Activated gamma-delta T cell (primary cell): ENCODE measurements around the gene BMERB1.
A peak's percentile ranks its signal among the peaks of the same experiment; 100 is the strongest.
"Not testable (repeated sequence)": the region's sequence is repeated elsewhere in the genome, so short reads cannot be mapped to it uniquely, and the experiment has no call there.

Experiments used
- DNase-seq: peaks from one replicate; lab custom pipeline; 2025; lab: John Stamatoyannopoulos, UW

BMERB1 gene

DNA sequence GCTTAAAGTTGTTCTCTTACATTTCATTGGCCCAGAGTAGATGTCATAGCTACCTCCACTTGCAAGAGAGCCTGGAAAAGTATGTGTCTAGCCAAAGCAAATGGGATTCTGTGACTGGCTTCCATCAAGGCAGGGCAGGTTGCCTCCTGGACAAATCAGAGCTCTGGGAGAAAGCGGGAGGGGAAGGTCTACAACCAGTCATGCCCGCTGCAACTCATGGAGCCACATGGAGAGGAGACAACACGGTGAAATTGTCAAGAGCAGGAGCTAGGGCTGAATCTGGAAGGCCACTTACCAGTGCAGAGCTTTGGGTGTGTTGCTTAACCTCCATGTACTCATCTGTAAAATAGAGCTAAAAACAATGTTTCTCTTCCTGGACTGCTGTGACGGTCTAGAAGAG is 124.8 kb downstream of the BMERB1 start:
- DNase-seq: no peak

DNA sequence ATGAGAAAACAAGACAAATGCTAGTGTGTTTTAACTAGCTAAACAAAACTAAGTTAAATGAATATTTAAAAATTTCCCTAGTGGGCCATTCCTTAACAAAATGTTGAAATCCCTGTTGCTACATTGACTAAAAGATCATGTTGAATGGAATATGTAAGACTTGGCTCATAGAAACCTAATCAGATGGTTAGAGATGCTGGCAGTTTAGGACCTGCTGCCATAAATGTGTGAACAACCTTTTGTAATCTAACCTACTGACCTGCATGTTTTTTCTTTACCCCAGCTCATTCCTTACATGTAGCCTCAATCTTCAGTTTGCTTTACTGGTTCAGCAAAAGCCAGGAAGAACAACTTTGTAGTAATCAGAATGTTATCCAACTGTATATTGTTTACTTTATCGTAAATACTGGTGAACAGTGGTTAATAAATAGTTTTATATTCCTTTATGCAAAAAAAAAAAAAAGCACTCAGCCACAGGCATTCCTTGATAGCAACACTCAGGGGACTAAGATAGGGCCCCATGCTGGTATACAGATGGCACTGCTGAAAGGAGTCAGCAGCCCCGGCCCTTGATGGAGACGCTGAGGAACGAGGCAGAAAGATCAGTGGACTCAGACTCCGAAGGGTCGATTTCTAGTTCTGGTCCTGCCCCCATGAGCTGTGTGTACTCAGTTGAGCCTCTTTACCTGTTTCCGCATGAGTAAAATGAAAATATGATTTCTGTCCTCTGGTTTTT is 130.4 kb downstream of the BMERB1 start:
- DNase-seq: no peak

DNA sequence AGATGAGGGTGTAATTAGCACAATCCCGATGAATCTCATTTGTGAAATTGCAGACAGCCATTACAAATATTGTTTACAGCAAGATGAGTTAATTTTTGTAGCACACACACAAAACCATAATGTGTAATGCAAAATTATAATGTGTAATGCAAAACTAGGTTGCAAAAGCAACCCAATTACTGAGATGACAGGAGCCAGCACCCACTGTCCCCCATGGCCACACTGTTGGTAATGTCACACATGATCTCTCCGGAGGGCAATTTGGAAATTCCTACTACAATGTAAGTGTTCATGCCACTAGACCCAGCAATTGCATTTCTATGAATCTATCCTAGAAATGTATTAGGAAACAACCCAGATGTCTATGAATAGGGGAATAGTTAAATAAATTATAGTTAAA is 131.7 kb downstream of the BMERB1 start:
- DNase-seq: no peak

DNA sequence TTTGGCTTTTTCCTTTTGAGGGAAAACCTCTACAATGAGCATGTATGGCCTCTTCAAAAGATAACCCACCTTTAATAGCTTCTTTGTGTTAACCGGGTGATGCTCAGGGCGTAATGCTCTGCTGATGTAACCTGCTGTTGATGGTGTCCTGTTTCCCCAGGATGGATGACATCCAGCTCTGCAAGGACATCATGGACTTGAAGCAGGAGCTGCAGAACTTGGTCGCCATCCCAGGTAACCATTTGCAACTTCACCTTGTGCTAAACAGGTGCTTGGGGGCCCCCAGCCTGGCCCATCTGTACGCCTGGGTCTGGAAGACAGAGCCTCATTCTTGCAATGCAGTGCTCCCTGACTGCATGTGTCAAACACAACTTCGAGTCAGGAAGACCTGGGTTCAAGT is 133.4 kb downstream of the BMERB1 start:
- no peak for DNase-seq

DNA sequence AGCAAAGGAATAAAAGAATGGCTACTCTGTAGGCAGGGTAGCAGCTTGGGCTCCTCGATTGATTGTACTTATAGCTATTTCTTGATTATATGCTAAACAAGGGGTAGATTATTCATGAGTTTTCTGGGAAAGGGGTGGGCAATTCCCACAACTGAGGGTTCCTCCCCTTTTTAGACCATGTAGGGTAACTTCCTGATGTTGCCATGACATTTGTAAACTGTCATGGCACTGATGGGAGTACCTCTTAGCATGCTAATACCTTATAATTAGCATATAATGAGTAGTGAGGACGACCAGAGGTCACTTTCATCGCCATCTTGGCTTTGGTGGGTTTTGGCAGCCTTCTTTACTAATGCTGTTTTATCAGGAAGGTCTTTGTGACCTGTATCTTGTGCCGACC is 136.3 kb downstream of the BMERB1 start:
- DNase-seq: not testable (repeated sequence)

GRCh38 chr16:15571557-15571956 is 137.2 kb downstream of the BMERB1 start:
- DNase-seq: no peak

DNA sequence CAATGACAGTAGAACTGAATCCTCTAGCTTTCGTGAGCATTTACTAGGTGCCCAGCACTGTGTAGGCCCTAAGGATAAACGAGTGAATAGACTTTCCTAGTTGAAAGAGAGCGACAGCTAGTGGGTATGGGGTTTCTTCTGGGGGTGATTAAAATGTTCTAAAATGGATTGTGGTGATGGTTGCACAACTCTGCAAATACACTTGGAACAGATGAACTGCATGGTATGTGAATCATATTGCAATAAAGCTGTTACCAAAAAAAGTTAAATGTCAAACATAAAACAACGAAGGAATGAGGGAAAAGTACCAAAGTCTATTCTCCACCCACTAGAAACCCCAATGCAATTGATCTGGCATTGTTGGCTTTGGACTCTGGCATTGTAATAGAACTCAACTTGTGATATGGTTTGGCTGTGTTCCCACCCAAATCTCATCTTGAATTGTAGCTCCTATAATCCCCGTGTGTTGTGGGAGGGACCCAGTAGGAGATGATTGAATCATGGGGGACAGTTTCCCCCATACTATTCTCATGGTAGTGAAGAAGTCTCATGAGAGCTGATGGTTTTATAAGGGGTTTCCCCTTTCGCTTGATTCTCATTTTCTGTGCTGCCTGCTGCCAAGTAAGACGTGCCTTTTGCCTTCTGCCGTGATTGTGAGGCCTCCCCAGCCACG is 138.1 kb downstream of the BMERB1 start:
- DNase-seq: no peak

GRCh38 chr16:15573274-15573895 is 139.0 kb downstream of the BMERB1 start:
- DNase-seq: no peak

- not testable (repeated sequence) for DNase-seq
These were observed 139.7 kb downstream of the BMERB1 start for GRCh38 chr16:15573896-15574613.

- DNase-seq: no peak
These were observed 140.2 kb downstream of the BMERB1 start for GRCh38 chr16:15574614-15574948.

- DNase-seq: no peak
These were observed 141.1 kb downstream of the BMERB1 start for GRCh38 chr16:15575293-15576049.

DNA sequence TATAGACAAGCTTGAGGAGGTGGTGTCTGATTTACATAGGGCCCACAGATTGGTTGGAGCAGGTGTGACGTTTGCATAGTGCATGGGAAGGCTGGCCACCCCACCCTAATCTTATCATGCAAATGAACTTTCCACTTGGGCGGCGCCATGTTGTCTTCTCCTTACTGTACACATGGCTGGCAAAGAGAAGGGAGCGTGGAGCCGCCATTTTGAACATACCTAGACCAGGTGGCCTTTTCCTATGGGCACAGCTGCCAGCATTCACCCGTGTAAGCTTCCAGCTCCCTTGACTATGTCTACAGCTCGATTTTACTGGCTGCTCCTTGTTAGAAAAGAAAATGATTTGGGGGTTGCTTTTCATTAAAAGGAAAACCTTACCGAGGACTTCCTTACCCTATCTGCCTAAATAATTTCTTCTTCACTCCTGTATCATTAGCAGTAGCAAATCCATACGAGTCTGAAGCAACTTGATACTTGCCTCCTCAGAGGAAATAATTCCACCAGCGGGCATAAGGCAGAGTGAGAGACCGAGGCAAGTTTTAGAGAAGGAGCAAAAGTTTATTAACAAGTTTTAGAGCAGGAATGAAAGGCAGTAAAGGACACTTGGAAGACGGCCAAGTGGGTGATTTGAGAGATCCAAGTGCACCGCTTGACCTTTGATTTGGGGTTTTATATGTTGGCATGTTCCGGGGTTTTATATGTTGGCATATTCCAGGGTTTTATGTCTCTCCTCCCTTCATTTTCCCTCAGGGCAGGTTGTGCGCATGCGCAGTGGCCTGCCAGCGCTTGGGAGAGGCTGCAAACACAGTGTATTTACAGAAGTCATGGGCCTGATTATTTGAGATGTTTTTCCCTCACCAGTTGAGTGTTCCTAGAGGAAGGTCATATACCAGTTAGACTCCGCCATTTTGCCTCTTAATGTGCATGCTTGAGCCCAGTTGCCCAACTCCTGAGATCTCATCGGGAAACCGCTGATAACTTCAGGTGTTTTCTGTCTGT is 142.9 kb downstream of the BMERB1 start:
- no peak for DNase-seq

- DNase-seq: no peak
These were observed 144.4 kb downstream of the BMERB1 start for GRCh38 chr16:15578824-15579223.

GRCh38 chr16:15581127-15581815 is 146.9 kb downstream of the BMERB1 start:
- DNase-seq: no peak

GRCh38 chr16:15583526-15583925 is 149.1 kb downstream of the BMERB1 start:
- DNase-seq: no peak

GRCh38 chr16:15585956-15586355 is 151.6 kb downstream of the BMERB1 start:
- DNase-seq: no peak

- DNase-seq: no peak
These were observed 152.3 kb downstream of the BMERB1 start for GRCh38 chr16:15586716-15587115.

DNA sequence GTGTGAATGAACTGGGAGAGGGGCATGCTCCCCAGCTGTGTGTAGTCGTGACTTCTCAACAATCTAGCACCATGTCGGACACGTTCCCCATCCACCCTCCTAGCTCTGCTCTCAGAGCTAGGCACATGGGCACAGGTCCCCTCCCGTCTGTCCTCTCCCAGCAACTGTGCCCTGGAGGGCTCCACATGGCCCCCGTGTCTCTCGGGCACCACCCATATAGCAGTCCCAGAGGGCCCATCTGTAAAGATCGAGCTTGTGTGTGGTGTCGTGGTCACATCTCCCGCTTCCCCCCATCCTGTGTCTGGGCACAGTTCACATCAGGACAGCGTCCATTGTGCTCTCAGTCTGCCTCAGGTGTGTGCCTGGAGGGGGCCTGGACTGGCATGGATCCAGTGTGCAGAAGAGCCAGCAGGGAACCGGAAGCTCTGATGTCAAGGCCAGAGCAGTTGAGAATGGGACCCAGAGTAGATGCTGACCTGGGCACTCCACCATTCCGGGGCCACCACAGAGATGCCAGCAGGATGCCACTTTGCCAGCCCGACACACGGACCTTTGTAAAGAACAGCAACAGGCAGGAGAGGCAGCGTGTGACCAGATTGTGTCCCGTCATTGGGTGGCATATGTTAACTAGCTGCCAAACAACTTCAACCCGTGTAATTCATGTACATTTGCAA is 152.9 kb downstream of the BMERB1 start:
- DNase-seq: no peak

DNA sequence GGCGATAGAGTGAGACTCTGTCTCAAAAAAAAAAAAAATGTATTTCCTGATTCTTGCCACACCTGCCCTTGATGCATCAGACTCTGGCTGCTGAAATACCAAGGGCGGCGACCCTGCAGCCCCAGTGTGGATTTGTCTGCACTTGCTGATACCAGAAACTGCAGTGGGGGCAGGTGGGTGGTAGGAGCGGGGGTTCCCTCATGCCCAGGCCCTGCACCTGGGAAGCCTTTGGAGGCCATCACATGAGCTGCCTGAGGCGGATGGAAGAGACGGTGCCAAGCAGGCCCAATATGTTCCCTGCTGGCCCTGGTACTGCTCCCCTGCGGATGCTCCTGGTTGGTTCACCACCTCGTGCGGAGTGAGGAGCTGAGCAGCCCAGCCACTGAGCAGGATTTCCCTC is 157.9 kb downstream of the BMERB1 start:
- peak; percentile 14 for DNase-seq
